Central memory CD4-positive, alpha-beta T cell (primary cell): ENCODE results near the gene MALAT1.
A peak's percentile ranks its signal among the peaks of the same experiment; 100 is the strongest.
"Not testable (repeated sequence)": the region's sequence is repeated elsewhere in the genome, so short reads cannot be mapped to it uniquely, and the experiment has no call there.

ENCODE experiments used
- DNase-seq: peaks from one replicate; pipeline ENCODE4 v3.0.0; 2022

Gene MALAT1

DNA sequence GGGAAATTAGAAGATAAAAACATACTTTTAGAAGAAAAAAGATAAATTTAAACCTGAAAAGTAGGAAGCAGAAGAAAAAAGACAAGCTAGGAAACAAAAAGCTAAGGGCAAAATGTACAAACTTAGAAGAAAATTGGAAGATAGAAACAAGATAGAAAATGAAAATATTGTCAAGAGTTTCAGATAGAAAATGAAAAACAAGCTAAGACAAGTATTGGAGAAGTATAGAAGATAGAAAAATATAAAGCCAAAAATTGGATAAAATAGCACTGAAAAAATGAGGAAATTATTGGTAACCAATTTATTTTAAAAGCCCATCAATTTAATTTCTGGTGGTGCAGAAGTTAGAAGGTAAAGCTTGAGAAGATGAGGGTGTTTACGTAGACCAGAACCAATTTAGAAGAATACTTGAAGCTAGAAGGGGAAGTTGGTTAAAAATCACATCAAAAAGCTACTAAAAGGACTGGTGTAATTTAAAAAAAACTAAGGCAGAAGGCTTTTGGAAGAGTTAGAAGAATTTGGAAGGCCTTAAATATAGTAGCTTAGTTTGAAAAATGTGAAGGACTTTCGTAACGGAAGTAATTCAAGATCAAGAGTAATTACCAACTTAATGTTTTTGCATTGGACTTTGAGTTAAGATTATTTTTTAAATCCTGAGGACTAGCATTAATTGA lies 1.0 kb downstream of the MALAT1 start:
- DNase-seq = no peak

DNA sequence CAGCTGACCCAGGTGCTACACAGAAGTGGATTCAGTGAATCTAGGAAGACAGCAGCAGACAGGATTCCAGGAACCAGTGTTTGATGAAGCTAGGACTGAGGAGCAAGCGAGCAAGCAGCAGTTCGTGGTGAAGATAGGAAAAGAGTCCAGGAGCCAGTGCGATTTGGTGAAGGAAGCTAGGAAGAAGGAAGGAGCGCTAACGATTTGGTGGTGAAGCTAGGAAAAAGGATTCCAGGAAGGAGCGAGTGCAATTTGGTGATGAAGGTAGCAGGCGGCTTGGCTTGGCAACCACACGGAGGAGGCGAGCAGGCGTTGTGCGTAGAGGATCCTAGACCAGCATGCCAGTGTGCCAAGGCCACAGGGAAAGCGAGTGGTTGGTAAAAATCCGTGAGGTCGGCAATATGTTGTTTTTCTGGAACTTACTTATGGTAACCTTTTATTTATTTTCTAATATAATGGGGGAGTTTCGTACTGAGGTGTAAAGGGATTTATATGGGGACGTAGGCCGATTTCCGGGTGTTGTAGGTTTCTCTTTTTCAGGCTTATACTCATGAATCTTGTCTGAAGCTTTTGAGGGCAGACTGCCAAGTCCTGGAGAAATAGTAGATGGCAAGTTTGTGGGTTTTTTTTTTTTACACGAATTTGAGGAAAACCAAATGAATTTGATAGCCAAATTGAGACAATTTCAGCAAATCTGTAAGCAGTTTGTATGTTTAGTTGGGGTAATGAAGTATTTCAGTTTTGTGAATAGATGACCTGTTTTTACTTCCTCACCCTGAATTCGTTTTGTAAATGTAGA lies 1.7 kb downstream of the MALAT1 start:
- DNase-seq = peak; percentile 42

DNA sequence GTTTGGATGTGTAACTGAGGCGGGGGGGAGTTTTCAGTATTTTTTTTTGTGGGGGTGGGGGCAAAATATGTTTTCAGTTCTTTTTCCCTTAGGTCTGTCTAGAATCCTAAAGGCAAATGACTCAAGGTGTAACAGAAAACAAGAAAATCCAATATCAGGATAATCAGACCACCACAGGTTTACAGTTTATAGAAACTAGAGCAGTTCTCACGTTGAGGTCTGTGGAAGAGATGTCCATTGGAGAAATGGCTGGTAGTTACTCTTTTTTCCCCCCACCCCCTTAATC lies 2.3 kb downstream of the MALAT1 start:
- DNase-seq = peak; percentile 4

DNA sequence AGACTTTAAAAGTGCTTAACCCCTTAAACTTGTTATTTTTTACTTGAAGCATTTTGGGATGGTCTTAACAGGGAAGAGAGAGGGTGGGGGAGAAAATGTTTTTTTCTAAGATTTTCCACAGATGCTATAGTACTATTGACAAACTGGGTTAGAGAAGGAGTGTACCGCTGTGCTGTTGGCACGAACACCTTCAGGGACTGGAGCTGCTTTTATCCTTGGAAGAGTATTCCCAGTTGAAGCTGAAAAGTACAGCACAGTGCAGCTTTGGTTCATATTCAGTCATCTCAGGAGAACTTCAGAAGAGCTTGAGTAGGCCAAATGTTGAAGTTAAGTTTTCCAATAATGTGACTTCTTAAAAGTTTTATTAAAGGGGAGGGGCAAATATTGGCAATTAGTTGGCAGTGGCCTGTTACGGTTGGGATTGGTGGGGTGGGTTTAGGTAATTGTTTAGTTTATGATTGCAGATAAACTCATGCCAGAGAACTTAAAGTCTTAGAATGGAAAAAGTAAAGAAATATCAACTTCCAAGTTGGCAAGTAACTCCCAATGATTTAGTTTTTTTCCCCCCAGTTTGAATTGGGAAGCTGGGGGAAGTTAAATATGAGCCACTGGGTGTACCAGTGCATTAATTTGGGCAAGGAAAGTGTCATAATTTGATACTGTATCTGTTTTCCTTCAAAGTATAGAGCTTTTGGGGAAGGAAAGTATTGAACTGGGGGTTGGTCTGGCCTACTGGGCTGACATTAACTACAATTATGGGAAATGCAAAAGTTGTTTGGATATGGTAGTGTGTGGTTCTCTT lies 2.8 kb downstream of the MALAT1 start:
- DNase-seq = peak; percentile 6

DNA sequence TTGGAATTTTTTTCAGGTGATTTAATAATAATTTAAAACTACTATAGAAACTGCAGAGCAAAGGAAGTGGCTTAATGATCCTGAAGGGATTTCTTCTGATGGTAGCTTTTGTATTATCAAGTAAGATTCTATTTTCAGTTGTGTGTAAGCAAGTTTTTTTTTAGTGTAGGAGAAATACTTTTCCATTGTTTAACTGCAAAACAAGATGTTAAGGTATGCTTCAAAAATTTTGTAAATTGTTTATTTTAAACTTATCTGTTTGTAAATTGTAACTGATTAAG lies 3.4 kb downstream of the MALAT1 start:
- no peak for DNase-seq

DNA sequence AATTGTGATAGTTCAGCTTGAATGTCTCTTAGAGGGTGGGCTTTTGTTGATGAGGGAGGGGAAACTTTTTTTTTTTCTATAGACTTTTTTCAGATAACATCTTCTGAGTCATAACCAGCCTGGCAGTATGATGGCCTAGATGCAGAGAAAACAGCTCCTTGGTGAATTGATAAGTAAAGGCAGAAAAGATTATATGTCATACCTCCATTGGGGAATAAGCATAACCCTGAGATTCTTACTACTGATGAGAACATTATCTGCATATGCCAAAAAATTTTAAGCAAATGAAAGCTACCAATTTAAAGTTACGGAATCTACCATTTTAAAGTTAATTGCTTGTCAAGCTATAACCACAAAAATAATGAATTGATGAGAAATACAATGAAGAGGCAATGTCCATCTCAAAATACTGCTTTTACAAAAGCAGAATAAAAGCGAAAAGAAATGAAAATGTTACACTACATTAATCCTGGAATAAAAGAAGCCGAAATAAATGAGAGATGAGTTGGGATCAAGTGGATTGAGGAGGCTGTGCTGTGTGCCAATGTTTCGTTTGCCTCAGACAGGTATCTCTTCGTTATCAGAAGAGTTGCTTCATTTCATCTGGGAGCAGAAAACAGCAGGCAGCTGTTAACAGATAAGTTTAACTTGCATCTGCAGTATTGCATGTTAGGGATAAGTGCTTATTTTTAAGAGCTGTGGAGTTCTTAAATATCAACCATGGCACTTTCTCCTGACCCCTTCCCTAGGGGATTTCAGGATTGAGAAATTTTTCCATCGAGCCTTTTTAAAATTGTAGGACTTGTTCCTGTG lies 3.9 kb downstream of the MALAT1 start:
- peak; percentile 27 for DNase-seq

DNA sequence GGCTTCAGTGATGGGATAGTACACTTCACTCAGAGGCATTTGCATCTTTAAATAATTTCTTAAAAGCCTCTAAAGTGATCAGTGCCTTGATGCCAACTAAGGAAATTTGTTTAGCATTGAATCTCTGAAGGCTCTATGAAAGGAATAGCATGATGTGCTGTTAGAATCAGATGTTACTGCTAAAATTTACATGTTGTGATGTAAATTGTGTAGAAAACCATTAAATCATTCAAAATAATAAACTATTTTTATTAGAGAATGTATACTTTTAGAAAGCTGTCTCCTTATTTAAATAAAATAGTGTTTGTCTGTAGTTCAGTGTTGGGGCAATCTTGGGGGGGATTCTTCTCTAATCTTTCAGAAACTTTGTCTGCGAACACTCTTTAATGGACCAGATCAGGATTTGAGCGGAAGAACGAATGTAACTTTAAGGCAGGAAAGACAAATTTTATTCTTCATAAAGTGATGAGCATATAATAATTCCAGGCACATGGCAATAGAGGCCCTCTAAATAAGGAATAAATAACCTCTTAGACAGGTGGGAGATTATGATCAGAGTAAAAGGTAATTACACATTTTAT lies 4.6 kb downstream of the MALAT1 start:
- no peak for DNase-seq

DNA sequence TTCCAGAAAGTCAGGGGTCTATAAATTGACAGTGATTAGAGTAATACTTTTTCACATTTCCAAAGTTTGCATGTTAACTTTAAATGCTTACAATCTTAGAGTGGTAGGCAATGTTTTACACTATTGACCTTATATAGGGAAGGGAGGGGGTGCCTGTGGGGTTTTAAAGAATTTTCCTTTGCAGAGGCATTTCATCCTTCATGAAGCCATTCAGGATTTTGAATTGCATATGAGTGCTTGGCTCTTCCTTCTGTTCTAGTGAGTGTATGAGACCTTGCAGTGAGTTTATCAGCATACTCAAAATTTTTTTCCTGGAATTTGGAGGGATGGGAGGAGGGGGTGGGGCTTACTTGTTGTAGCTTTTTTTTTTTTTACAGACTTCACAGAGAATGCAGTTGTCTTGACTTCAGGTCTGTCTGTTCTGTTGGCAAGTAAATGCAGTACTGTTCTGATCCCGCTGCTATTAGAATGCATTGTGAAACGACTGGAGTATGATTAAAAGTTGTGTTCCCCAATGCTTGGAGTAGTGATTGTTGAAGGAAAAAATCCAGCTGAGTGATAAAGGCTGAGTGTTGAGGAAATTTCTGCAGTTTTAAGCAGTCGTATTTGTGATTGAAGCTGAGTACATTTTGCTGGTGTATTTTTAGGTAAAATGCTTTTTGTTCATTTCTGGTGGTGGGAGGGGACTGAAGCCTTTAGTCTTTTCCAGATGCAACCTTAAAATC lies 5.3 kb downstream of the MALAT1 start:
- peak; percentile 7 for DNase-seq

DNA sequence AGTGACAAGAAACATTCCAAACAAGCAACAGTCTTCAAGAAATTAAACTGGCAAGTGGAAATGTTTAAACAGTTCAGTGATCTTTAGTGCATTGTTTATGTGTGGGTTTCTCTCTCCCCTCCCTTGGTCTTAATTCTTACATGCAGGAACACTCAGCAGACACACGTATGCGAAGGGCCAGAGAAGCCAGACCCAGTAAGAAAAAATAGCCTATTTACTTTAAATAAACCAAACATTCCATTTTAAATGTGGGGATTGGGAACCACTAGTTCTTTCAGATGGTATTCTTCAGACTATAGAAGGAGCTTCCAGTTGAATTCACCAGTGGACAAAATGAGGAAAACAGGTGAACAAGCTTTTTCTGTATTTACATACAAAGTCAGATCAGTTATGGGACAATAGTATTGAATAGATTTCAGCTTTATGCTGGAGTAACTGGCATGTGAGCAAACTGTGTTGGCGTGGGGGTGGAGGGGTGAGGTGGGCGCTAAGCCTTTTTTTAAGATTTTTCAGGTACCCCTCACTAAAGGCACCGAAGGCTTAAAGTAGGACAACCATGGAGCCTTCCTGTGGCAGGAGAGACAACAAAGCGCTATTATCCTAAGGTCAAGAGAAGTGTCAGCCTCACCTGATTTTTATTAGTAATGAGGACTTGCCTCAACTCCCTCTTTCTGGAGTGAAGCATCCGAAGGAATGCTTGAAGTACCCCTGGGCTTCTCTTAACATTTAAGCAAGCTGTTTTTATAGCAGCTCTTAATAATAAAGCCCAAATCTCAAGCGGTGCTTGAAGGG lies 6.0 kb downstream of the MALAT1 start:
- DNase-seq = peak; percentile 12

DNA sequence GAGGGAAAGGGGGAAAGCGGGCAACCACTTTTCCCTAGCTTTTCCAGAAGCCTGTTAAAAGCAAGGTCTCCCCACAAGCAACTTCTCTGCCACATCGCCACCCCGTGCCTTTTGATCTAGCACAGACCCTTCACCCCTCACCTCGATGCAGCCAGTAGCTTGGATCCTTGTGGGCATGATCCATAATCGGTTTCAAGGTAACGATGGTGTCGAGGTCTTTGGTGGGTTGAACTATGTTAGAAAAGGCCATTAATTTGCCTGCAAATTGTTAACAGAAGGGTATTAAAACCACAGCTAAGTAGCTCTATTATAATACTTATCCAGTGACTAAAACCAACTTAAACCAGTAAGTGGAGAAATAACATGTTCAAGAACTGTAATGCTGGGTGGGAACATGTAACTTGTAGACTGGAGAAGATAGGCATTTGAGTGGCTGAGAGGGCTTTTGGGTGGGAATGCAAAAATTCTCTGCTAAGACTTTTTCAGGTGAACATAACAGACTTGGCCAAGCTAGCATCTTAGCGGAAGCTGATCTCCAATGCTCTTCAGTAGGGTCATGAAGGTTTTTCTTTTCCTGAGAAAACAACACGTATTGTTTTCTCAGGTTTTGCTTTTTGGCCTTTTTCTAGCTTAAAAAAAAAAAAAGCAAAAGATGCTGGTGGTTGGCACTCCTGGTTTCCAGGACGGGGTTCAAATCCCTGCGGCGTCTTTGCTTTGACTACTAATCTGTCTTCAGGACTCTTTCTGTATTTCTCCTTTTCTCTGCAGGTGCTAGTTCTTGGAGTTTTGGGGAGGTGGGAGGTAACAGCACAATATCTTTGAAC lies 6.8 kb downstream of the MALAT1 start:
- peak; percentile 9 for DNase-seq

DNA sequence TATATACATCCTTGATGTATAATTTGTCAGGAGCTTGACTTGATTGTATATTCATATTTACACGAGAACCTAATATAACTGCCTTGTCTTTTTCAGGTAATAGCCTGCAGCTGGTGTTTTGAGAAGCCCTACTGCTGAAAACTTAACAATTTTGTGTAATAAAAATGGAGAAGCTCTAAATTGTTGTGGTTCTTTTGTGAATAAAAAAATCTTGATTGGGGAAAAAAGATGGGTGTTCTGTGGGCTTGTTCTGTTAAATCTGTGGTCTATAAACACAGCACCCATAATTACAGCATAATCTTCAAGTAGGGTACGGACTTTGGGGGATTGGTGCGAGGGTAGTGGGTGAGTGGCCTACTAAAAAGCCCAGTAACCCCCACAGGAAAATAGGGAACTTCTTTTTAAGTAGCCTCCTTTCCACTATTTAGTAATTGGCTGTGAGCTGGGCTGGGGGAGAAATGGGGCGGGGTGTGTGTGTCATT lies 7.5 kb downstream of the MALAT1 start:
- DNase-seq = peak; percentile 42

DNA sequence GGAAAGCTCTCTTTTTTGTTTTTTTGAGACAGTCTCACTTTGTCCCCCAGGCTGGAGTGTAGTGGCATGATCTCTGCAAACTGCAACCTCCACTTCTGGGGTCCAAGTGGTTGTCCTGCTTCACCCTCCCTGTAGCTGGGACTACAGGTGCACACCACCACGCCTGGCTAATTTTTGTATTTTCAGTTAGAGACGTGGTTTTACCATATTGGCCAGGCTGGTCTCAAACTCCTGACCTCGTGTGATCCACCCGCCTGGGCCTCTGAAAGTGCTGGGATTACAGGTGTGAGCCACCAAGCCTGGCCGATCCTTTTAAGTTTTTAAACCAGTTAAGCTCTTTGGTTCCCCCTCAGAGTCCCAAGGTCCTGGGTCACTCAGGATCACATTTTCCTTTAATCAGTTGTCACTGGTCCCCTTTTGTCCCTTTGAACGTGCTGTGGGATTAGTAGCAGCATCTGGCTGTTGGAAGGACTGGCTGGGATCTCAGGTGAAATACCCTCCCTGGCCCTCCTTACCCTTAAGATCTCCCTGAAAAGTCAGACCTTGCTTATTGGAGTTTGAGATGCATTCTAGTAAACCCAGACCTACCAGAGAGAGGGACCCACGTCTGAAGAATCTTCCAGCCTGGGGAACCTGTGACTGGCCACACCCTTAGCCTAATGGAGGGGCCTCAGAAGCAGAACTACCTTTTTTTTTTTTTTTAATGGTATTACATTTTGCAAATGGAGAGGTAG lies 8.1 kb downstream of the MALAT1 start:
- DNase-seq = no peak

DNA sequence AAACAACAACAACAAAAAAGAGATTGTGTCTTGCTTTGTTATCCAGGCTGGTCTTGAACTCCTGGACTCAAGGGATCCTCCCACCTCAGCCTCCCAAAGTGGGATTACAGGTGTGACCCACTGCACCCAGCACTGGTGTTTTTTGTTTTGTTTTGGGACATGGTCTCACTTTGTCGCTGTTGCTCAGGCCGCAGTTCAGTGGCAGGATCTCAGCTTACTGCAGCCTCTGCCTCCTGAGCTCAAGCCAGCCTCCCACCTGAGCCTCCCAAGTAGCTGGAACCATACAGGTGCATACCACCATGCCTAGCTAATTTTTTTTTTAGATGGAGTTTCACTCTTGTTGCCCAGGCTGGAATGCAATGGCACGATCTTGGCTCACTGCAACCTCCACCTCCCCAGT lies 13.5 kb downstream of the MALAT1 start:
- DNase-seq = not testable (repeated sequence)

DNA sequence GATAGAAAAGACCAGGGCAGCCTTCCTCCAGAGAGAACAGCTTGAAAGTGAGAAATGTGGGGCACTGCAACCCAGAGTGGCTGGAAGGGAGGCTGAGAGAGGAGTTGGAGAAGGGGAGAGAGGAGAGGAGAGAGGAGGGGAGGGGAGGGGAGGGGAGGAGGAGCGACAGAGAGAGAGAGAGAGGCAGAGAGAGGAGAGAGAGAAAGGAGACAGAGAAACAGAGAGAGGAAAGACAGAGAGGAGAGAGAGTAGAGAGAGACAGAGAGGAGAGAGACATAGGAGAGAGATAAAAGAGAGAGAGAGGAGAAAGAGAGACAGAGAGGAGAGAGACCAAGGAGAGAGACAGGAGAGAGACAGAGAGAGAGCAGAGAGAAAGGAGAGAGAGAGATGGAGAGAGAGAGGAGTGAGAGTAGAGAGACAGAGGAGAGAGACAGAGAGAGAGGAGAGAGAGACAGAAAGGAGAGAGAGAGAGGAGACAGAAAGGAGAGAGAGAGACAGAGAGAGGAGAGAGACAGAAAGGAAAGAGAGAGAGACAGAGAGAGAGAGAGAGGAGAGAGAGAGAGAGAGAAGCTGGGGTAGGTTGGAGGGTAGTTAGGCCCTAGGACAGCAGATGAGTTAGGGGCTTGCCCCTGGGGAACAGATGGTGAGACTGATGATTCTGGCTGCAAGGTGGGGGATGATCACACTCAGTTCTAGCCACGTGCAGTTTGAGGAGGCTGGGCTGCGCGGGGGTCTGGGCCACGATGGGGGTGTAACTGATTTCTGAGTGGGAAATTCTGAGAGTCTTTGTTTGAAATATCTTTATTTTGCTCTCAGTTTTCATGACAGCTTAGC lies 17.5 kb downstream of the MALAT1 start:
- no peak for DNase-seq

DNA sequence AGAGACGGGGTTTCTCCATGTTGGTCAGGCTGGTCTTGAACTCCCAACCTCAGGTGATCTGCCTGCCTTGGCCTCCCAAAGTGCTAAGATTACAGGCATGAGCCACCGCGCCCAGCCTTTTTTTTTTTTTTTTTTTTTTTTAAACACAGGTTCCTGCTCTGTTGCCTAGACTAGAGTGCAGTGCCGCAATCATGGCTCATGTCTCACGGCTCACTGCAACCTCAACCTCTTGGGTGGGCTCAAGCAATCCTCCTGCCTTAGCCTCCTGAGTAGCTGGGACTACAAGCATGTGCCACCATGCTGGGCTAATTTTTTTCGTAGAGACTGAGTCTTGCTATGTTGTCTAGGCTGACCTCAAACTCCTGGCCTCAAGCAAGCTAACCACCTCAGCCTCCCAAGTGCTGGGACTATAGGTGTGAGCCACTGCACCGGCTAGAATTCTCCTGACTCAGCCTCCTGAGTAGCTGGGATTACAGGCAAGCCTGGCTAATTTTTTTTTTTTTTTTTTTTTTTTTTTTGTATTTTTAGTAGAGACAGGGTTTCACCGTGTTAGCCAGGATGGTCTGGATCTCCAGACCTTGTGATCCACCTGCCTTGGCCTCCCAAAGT lies 20.2 kb downstream of the MALAT1 start:
- DNase-seq = not testable (repeated sequence)

DNA sequence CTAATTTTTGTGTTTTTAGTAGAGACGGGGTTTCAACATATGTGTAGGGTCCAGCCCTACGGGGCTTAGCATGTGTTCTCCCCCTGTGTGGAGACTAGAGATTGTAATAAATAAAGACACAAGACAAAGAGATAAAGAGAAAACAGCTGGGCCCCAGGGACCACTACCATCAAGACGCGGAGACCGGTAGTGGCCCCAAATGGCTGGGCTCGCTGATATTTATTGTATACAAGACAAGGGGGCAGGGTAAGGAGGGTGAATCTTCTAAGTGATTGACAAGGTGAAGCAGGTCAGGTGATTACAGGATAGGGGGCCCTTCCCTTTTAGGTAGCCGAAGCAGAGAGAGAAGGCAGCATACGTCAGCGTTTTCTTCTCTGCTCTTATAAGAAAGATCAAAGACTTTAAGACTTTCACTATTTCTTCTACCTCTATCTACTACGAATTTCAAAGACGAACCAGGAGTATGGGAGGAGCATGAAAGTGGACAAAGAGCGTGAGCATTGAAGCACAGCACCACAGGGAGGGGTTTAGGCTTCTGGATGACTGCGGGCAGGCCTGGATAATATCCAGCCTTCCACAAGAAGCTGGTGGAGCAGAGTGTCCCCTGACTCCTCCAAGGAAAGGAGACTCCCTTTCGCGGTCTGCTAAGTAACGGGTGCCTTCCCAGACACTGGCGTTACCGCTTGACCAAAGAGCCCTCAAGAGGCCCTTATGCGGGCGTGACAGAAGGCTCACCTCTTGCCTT lies 23.1 kb downstream of the MALAT1 start:
- peak; percentile 43 for DNase-seq
